Psoas muscle (tissue), 8 donors: Measurements from ENCODE around the gene AMHR2. TPM values are rescaled to one million over a fixed set of nuclear protein-coding genes. Genes with fewer than 3 reads are reported as not detected.
"Not testable (repeated sequence)": the region's sequence is repeated elsewhere in the genome, so short reads cannot be mapped to it uniquely, and the experiment has no call there.

Experiments used
- ATAC-seq, 4 donors: fragments of 200-7000 bp; cut with Tn5 transposase; one replicate each; pipeline ENCODE4 v1.9.1; 2020; ENCODE audit warnings: moderate library complexity in 3 of 4, mild to moderate bottlenecking in 2 of 4
- DNase-seq, 2 donors: peaks; one replicate each; pipeline ENCODE4 v3.0.0-alpha.2; 2020
- H3K27ac ChIP-seq: fragments of 200-600 bp; one replicate; pipeline ENCODE4 v1.8.0; 2022
- H3K27me3 ChIP-seq, 3 donors: fragments of 200-600 bp in 1 of 3; one replicate each; pipeline versions ENCODE4 v1.6.1 to v1.8.0; 2013 to 2022; ENCODE audit warnings: low read length in 2 of 3, mild to moderate bottlenecking in 2 of 3, moderate library complexity in 1 of 3; ENCODE audit not compliant: insufficient read depth in 3 of 3
- H3K36me3 ChIP-seq, 2 donors: fragments of 200-600 bp in 1 of 2; one replicate each; pipeline versions ENCODE4 v1.6.1 to v1.8.0; 2013 to 2022; ENCODE audit warnings: low read depth in 1 of 2, mild to moderate bottlenecking in 1 of 2, moderate library complexity in 1 of 2; ENCODE audit not compliant: insufficient read depth in 1 of 2
- H3K4me1 ChIP-seq: fragments of 200-600 bp; one replicate; pipeline ENCODE4 v1.8.0; 2022
- H3K4me3 ChIP-seq: fragments of 200-600 bp; one replicate; pipeline ENCODE4 v1.8.0; 2022; ENCODE audit warnings: mild to moderate bottlenecking
- H3K9me3 ChIP-seq: fragments of 200-600 bp; one replicate; pipeline ENCODE4 v1.8.0; 2022
- CTCF ChIP-seq: fragments of 200-600 bp; IDR thresholded peaks from one replicate; pipeline ENCODE4 v1.8.0; 2022; ENCODE audit warnings: antibody characterized with exemption
- WGBS, 3 donors: extraction: QIAGEN DNeasy Blood & Tissue Kit; methylation state at CpG; one replicate each; pipeline versions ENCODE4 v1.1.6 to v1.1.7; 2013; 5-methylcytosine and 5-hydroxymethylcytosine counted together
- intact Hi-C, 2 donors: fragments of 100-400 bp; cut with DNase I; formaldehyde crosslinking; loops; one replicate each; pipeline versions ENCODE4 v1.11.0 to v1.14.2; 2022
- polyA plus RNA-seq, 3 donors: library from polyadenylated mRNA; stranded (reverse); fragments of 200-250 nt; gene quantifications; one replicate each; pipeline ENCODE4 v1.2.3, GENCODE V29; 2013
- total RNA-seq, 4 donors: library from RNA; stranded (reverse); fragmentation: NEBNext Ultra II Directional in 2 of 4; extraction: Animal tissue kit (Norgen Biotek cat#: 25700) in 2 of 4; gene quantifications; one replicate each; pipeline versions ENCODE4 v1.2.1 to v1.2.4, GENCODE V29; 2021 to 2023
- donor health status: healthy with polysubstance abuse.
- donor health status: DM: no; HTN: no; CAD: no; lungs with moderate emphysema.
- donor health status: Bipolar disorder and iron deficiency.
- donor health status: healthy.
- donor health status: DM: yes; HTN: yes; CAD: no.
- donor health status: DM: no; HTN: no; CAD: no.
- donor health status: DM: no; HTN: no; CAD: no.
- donor health status: DM: yes; HTN: yes; CAD: no.

The AMHR2 gene
- total and polyA plus RNA-seq, 7 donors, result 0.40 to 1.6 (median 0.84) TPM

GRCh38 chr12:53381731-53382630 is 41.7 kb upstream of the AMHR2 start:
- DNase-seq (peak; percentile 70 to 87), ATAC-seq (peak; percentile 6 to 44 (median 32))
- Histone ChIP-seq H3K27ac (peak overlapping the region; percentile 97), H3K4me3 (peak overlapping the region; percentile 72), H3K9me3 (no peaks in the 10 kb centered on the region), H3K4me1 (peaks cover 57% of the 10 kb centered on the region), H3K27me3 (no peaks in the 10 kb centered on the region), H3K36me3 (peaks cover 7 to 57% of the 10 kb centered on the region in 2 donors)
- intact Hi-C loops, result no loop called here
- 31 to 41% (median 32%) methylated on average over 9 of the region's 9 CpGs for WGBS, 3 donors
- TF ChIP-seq CTCF, result peak; percentile 55

- H3K27ac ChIP-seq, result peak overlapping the region; percentile 97
- peaks cover 70% of the 10 kb centered on the region for H3K4me1 ChIP-seq
- TF ChIP-seq CTCF, result no peak
Measured at GRCh38 chr12:53383258-53383657, 40.4 kb upstream of the AMHR2 start.

GRCh38 chr12:53386381-53386780 is 37.3 kb upstream of the AMHR2 start:
- H3K36me3 ChIP-seq, result peaks cover 7 to 69% of the 10 kb centered on the region in 2 donors
- H3K27ac ChIP-seq, result peak overlapping the region; percentile 36
- 95 to 99% (median 95%) methylated on average over 5 of the region's 5 CpGs for WGBS, 3 donors
- ATAC-seq, H3K27me3 ChIP-seq, DNase-seq, intact Hi-C loops, H3K9me3 ChIP-seq: not testable (repeated sequence)
- H3K4me1 ChIP-seq, result peaks cover 89% of the 10 kb centered on the region
- H3K4me3 ChIP-seq, result peak overlapping the region; percentile 72

More at GRCh38 chr12:53383258-53383657, 40.4 kb upstream of the AMHR2 start:
- H3K9me3 ChIP-seq, result no peaks in the 10 kb centered on the region
- intact Hi-C loops, result no loop called here
- H3K4me3 ChIP-seq, result peak overlapping the region; percentile 72
- WGBS, 3 donors, result 61 to 73% (median 69%) methylated on average over 2 of the region's 2 CpGs
- DNase-seq (no peak), ATAC-seq (no peak)
- H3K36me3 ChIP-seq, result peaks cover 7 to 70% of the 10 kb centered on the region in 2 donors
- no peaks in the 10 kb centered on the region for H3K27me3 ChIP-seq

- Histone ChIP-seq H3K36me3 (peaks cover 0 to 49% of the 10 kb centered on the region in 2 donors), H3K27me3 (no peaks in the 10 kb centered on the region), H3K9me3 (no peaks in the 10 kb centered on the region), H3K27ac (peak overlapping the region; percentile 79), H3K4me3 (peak overlapping the region; percentile 72), H3K4me1 (peaks cover 70% of the 10 kb centered on the region)
- intact Hi-C loops, result no loop called here
- no peak for DNase-seq
- ATAC-seq, result no peak
- 95 to 99% (median 98%) methylated on average over 4 of the region's 4 CpGs for WGBS, 3 donors
- no peak for TF ChIP-seq CTCF
Measured at GRCh38 chr12:53388932-53389331, 34.7 kb upstream of the AMHR2 start.

- ATAC-seq (no peak), DNase-seq (no peak)
- Histone ChIP-seq H3K4me1 (peaks cover 62% of the 10 kb centered on the region), H3K4me3 (peak overlapping the region; percentile 72), H3K9me3 (no peaks in the 10 kb centered on the region), H3K27me3 (no peaks in the 10 kb centered on the region), H3K36me3 (peaks cover 0 to 44% of the 10 kb centered on the region in 2 donors), H3K27ac (peak overlapping the region; percentile 79)
- 61 to 82% (median 75%) methylated on average over 3 of the region's 3 CpGs for WGBS, 3 donors
- TF ChIP-seq CTCF, result no peak
- intact Hi-C loops, result no loop called here
Measured at GRCh38 chr12:53389702-53390101, 34.0 kb upstream of the AMHR2 start.
